ENCODE results near the gene KCNK7. TPM values are rescaled to one million over a fixed set of nuclear protein-coding genes. Genes with fewer than 3 reads are reported as not detected.
A peak's percentile ranks its signal among the peaks of the same experiment; 100 is the strongest.

KCNK7 gene
- total RNA-seq, 2 donors from 2014 or later, result 0.31 to 0.53 TPM

GRCh38 chr11:65615229-65615949 lies 19.8 kb upstream of the KCNK7 start, which contains the start of gene PCNX3:
TSS of gene PCNX3 (plus strand) at chr11:65615776. CDS start at chr11:65616312, 536 bp downstream.
- peak; percentile 100 for DNase-seq
- peak; percentile 87 for ATAC-seq
- intact Hi-C loops (cut with DNase I), result loop anchor here in 1 of 2 donors (5.0 kb wide), 1 partner anchor 97 kb away; the partner anchor contains the start of gene KAT5

- ATAC-seq, result no peak
- no peak for DNase-seq
- intact Hi-C loops (cut with DNase I), result loop anchor here in 1 of 2 donors (5.0 kb wide), 1 partner anchor 36 kb away; the partner anchor contains the start of gene EHBP1L1
Observed at GRCh38 chr11:65613091-65613928, 17.7 kb upstream of the KCNK7 start.

- DNase-seq (no peak), ATAC-seq (no peak)
- intact Hi-C loops (cut with DNase I), result loop anchor here in 1 of 2 donors (5.0 kb wide), 1 partner anchor 35 kb away; the partner anchor contains the start of gene EHBP1L1
Observed at GRCh38 chr11:65612691-65613090, 17.1 kb upstream of the KCNK7 start.

GRCh38 chr11:65611758-65612603 lies 16.4 kb upstream of the KCNK7 start:
- ATAC-seq (no peak), DNase-seq (no peak)
- intact Hi-C loops (cut with DNase I), result loop anchor here in 1 of 2 donors (5.0 kb wide), 1 partner anchor 35 kb away; the partner anchor contains the start of gene EHBP1L1

- ATAC-seq (no peak), DNase-seq (peak; percentile 79)
- intact Hi-C loops (cut with DNase I), result loop anchor here in 1 of 2 donors (5.0 kb wide), 1 partner anchor 34 kb away; the partner anchor contains the start of gene EHBP1L1
Observed at GRCh38 chr11:65611028-65611757, 15.6 kb upstream of the KCNK7 start.

GRCh38 chr11:65610404-65610803 lies 14.8 kb upstream of the KCNK7 start:
- intact Hi-C loops (cut with DNase I), result loop anchor here in 1 of 2 donors (5.0 kb wide), 1 partner anchor 33 kb away; the partner anchor contains the start of gene EHBP1L1
- DNase-seq, result no peak
- no peak for ATAC-seq

- no peak for ATAC-seq
- intact Hi-C loops (cut with DNase I), result loop anchor here in 1 of 2 donors (5.0 kb wide), 1 partner anchor 32 kb away; the partner anchor contains the start of gene EHBP1L1
- DNase-seq, result no peak
Observed at GRCh38 chr11:65609665-65610064, 14.1 kb upstream of the KCNK7 start.

GRCh38 chr11:65609229-65609628 lies 13.6 kb upstream of the KCNK7 start:
- ATAC-seq (no peak), DNase-seq (no peak)
- intact Hi-C loops (cut with DNase I), result no loop called here

- ATAC-seq, result no peak
- intact Hi-C loops (cut with DNase I), result no loop called here
- no peak for DNase-seq
Observed at GRCh38 chr11:65607614-65608426, 12.2 kb upstream of the KCNK7 start.

- peak; percentile 95 for DNase-seq
- ATAC-seq, result peak; percentile 97 to 98
- intact Hi-C loops (cut with DNase I), result no loop called here
Observed at GRCh38 chr11:65606876-65607613, 11.4 kb upstream of the KCNK7 start.

- ATAC-seq (no peak), DNase-seq (no peak)
- intact Hi-C loops (cut with DNase I), result no loop called here
Observed at GRCh38 chr11:65604258-65604657, 8.7 kb upstream of the KCNK7 start.

- no peak for ATAC-seq
- no peak for DNase-seq
- intact Hi-C loops (cut with DNase I), result loop anchor here in 1 of 2 donors (10.0 kb wide), 1 partner anchor 55 kb away; no protein-coding TSS in a partner anchor
Observed at GRCh38 chr11:65599955-65600246, 4.3 kb upstream of the KCNK7 start.

- intact Hi-C loops (cut with DNase I), result loop anchor here in 1 of 2 donors (10.0 kb wide), 1 partner anchor 55 kb away; no protein-coding TSS in a partner anchor
- ATAC-seq (no peak), DNase-seq (no peak)
Observed at GRCh38 chr11:65599216-65599954, 3.8 kb upstream of the KCNK7 start.

- DNase-seq, result no peak
- intact Hi-C loops (cut with DNase I), result loop anchor here in 1 of 2 donors (10.0 kb wide), 1 partner anchor 53 kb away; no protein-coding TSS in a partner anchor
Observed at GRCh38 chr11:65598258-65598699, 2.7 kb upstream of the KCNK7 start.

GRCh38 chr11:65596520-65596919 lies 920 bp upstream of the KCNK7 start:
- intact Hi-C loops (cut with DNase I), result loop anchor here in 1 of 2 donors (10.0 kb wide), 1 partner anchor 52 kb away; no protein-coding TSS in a partner anchor
- DNase-seq (no peak), ATAC-seq (no peak)

More at GRCh38 chr11:65598258-65598699, 2.7 kb upstream of the KCNK7 start:
- ATAC-seq, result no peak

- DNase-seq, result no peak
- no peak for ATAC-seq
- intact Hi-C loops (cut with DNase I), result loop anchor here in 1 of 2 donors (10.0 kb wide), 1 partner anchor 50 kb away; no protein-coding TSS in a partner anchor
Observed at GRCh38 chr11:65595131-65595530, 469 bp downstream of the KCNK7 start.
